ENCODE results near the gene SORT1.

The SORT1 gene

GRCh38 chr1:109441069-109441468 lies 43.4 kb upstream of the SORT1 start:
- no peaks in the 10 kb centered on the region for H3K36me3 ChIP-seq (ENCODE audit: low read length)
- H2AFZ ChIP-seq (ENCODE audit: low read depth, low read length, severe bottlenecking): no peak overlapping the region
- TF ChIP-seq EZH2phosphoT487 (conservative IDR thresholded peaks at IDR 0.05; ENCODE audit: low read length): no peak
- H3K27me3 ChIP-seq (ENCODE audit: low read length): no peaks in the 10 kb centered on the region
- no peaks in the 10 kb centered on the region for H3F3A ChIP-seq (ENCODE audit: insufficient read depth)
- no peak overlapping the region for H3K4me3 ChIP-seq (ENCODE audit: insufficient read depth, low read length, poor library complexity, severe bottlenecking)
- no peak overlapping the region for H3K27ac ChIP-seq (ENCODE audit: low read depth, low read length)
- H3K9me2 ChIP-seq (replicated peaks; ENCODE audit: insufficient read depth, low read length): no peaks in the 10 kb centered on the region
- H3K4me2 ChIP-seq (ENCODE audit: low read depth, low read length, poor library complexity, severe bottlenecking): no peak overlapping the region
- no peak overlapping the region for H3K9ac ChIP-seq (ENCODE audit: low read length)
- H3K9me3 ChIP-seq (ENCODE audit: insufficient read depth, low read length): no peaks in the 10 kb centered on the region
- H3K79me2 ChIP-seq (ENCODE audit: insufficient read depth, low read length): no peaks in the 10 kb centered on the region
- no peaks in the 10 kb centered on the region for H4K20me1 ChIP-seq (ENCODE audit: low read depth, low read length)

GRCh38 chr1:109438798-109439297 lies 41.1 kb upstream of the SORT1 start:
- TF ChIP-seq CTCF (IDR thresholded peaks at IDR 0.05; ENCODE audit: insufficient read depth, low read length, poor library complexity, severe bottlenecking): no peak
- no peak for TF ChIP-seq EZH2phosphoT487 (conservative IDR thresholded peaks at IDR 0.05; ENCODE audit: low read length)
- Histone ChIP-seq H3K36me3 (ENCODE audit: low read length) (no peaks in the 10 kb centered on the region), H3K9me2 (replicated peaks; ENCODE audit: insufficient read depth, low read length) (no peaks in the 10 kb centered on the region), H3K9ac (ENCODE audit: low read length) (no peak overlapping the region), H3K27me3 (ENCODE audit: low read length) (no peaks in the 10 kb centered on the region), H3K4me2 (ENCODE audit: low read depth, low read length, poor library complexity, severe bottlenecking) (no peak overlapping the region), H3K79me2 (ENCODE audit: insufficient read depth, low read length) (no peaks in the 10 kb centered on the region), H3K9me3 (ENCODE audit: insufficient read depth, low read length) (no peaks in the 10 kb centered on the region), H3K27ac (ENCODE audit: low read depth, low read length) (no peak overlapping the region), H3K4me3 (ENCODE audit: insufficient read depth, low read length, poor library complexity, severe bottlenecking) (no peak overlapping the region), H2AFZ (ENCODE audit: low read depth, low read length, severe bottlenecking) (no peak overlapping the region), H3F3A (ENCODE audit: insufficient read depth) (no peaks in the 10 kb centered on the region), H4K20me1 (ENCODE audit: low read depth, low read length) (no peaks in the 10 kb centered on the region)

GRCh38 chr1:109434484-109434883 lies 36.8 kb upstream of the SORT1 start:
- Histone ChIP-seq H3K27ac (ENCODE audit: low read depth, low read length) (no peak overlapping the region), H3K27me3 (ENCODE audit: low read length) (no peaks in the 10 kb centered on the region), H3K9me2 (replicated peaks; ENCODE audit: insufficient read depth, low read length) (no peaks in the 10 kb centered on the region), H3F3A (ENCODE audit: insufficient read depth) (no peaks in the 10 kb centered on the region), H3K36me3 (ENCODE audit: low read length) (no peaks in the 10 kb centered on the region), H3K4me2 (ENCODE audit: low read depth, low read length, poor library complexity, severe bottlenecking) (no peak overlapping the region), H2AFZ (ENCODE audit: low read depth, low read length, severe bottlenecking) (no peak overlapping the region), H3K4me3 (ENCODE audit: insufficient read depth, low read length, poor library complexity, severe bottlenecking) (no peak overlapping the region), H4K20me1 (ENCODE audit: low read depth, low read length) (no peaks in the 10 kb centered on the region), H3K79me2 (ENCODE audit: insufficient read depth, low read length) (no peaks in the 10 kb centered on the region), H3K9ac (ENCODE audit: low read length) (no peak overlapping the region), H3K9me3 (ENCODE audit: insufficient read depth, low read length) (no peaks in the 10 kb centered on the region)
- TF ChIP-seq CTCF (IDR thresholded peaks at IDR 0.05; ENCODE audit: insufficient read depth, low read length, poor library complexity, severe bottlenecking): no peak
- no peak for TF ChIP-seq EZH2phosphoT487 (conservative IDR thresholded peaks at IDR 0.05; ENCODE audit: low read length)

GRCh38 chr1:109433322-109433721 lies 35.6 kb upstream of the SORT1 start:
- Histone ChIP-seq H3K9me2 (replicated peaks; ENCODE audit: insufficient read depth, low read length) (no peaks in the 10 kb centered on the region), H3K9me3 (ENCODE audit: insufficient read depth, low read length) (no peaks in the 10 kb centered on the region), H3K9ac (ENCODE audit: low read length) (no peak overlapping the region), H3K27me3 (ENCODE audit: low read length) (no peaks in the 10 kb centered on the region), H3K27ac (ENCODE audit: low read depth, low read length) (no peak overlapping the region), H3K4me3 (ENCODE audit: insufficient read depth, low read length, poor library complexity, severe bottlenecking) (no peak overlapping the region), H3F3A (ENCODE audit: insufficient read depth) (no peaks in the 10 kb centered on the region), H3K4me2 (ENCODE audit: low read depth, low read length, poor library complexity, severe bottlenecking) (no peak overlapping the region), H3K36me3 (ENCODE audit: low read length) (no peaks in the 10 kb centered on the region), H3K79me2 (ENCODE audit: insufficient read depth, low read length) (no peaks in the 10 kb centered on the region), H2AFZ (ENCODE audit: low read depth, low read length, severe bottlenecking) (no peak overlapping the region), H4K20me1 (ENCODE audit: low read depth, low read length) (no peaks in the 10 kb centered on the region)
- TF ChIP-seq CTCF (IDR thresholded peaks at IDR 0.05; ENCODE audit: insufficient read depth, low read length, poor library complexity, severe bottlenecking) (no peak), EZH2phosphoT487 (conservative IDR thresholded peaks at IDR 0.05; ENCODE audit: low read length) (no peak)

All from SU-DHL-6 (cell line).